GM19099 (cell line): ENCODE data around the gene LCP1.
A peak's percentile ranks its signal among the peaks of the same experiment; 100 is the strongest.

Source experiments
- POLR2A ChIP-seq: IDR thresholded peaks from 3 replicates; pipeline ENCODE4 v1.6.1; 2011; ENCODE audit warnings: low read depth; ENCODE audit not compliant: insufficient read length; ENCODE audit errors: extremely low read depth

The LCP1 gene

GRCh38 chr13:46168783-46169182 is 13.2 kb downstream of the LCP1 start:
- peak; percentile 10 for TF ChIP-seq POLR2A

- TF ChIP-seq POLR2A, result peak; percentile 60
These were observed 13.6 kb downstream of the LCP1 start for GRCh38 chr13:46168341-46168740.

- no peak for TF ChIP-seq POLR2A
These were observed 14.9 kb downstream of the LCP1 start for GRCh38 chr13:46166947-46167610.

GRCh38 chr13:46166224-46166584 is 15.8 kb downstream of the LCP1 start:
- TF ChIP-seq POLR2A, result peak; percentile 25

GRCh38 chr13:46165485-46166223 is 16.3 kb downstream of the LCP1 start:
- no peak for TF ChIP-seq POLR2A

GRCh38 chr13:46164661-46165060 is 17.3 kb downstream of the LCP1 start:
- no peak for TF ChIP-seq POLR2A

- no peak for TF ChIP-seq POLR2A
These were observed 21.4 kb downstream of the LCP1 start for GRCh38 chr13:46160471-46161066.

- TF ChIP-seq POLR2A, result no peak
These were observed 21.9 kb downstream of the LCP1 start for GRCh38 chr13:46160065-46160464.

GRCh38 chr13:46158983-46159382 is 23.0 kb downstream of the LCP1 start:
- no peak for TF ChIP-seq POLR2A

GRCh38 chr13:46158222-46158621 is 23.8 kb downstream of the LCP1 start:
- no peak for TF ChIP-seq POLR2A

- TF ChIP-seq POLR2A, result no peak
These were observed 27.7 kb downstream of the LCP1 start for GRCh38 chr13:46154136-46154801.

- peak; percentile 14 for TF ChIP-seq POLR2A
These were observed 29.2 kb downstream of the LCP1 start for GRCh38 chr13:46152627-46153328.

- TF ChIP-seq POLR2A, result no peak
These were observed 31.8 kb downstream of the LCP1 start for GRCh38 chr13:46150134-46150693.

GRCh38 chr13:46149272-46150133 is 32.5 kb downstream of the LCP1 start:
- TF ChIP-seq POLR2A, result peak; percentile 29

GRCh38 chr13:46146898-46147297 is 35.1 kb downstream of the LCP1 start:
- TF ChIP-seq POLR2A, result no peak
